Measurements from ENCODE around the gene SNRNP200.

GRCh38 chr2:96345868-96346462 is 40.6 kb upstream of the SNRNP200 start:
- TF ChIP-seq, protein P1, sequence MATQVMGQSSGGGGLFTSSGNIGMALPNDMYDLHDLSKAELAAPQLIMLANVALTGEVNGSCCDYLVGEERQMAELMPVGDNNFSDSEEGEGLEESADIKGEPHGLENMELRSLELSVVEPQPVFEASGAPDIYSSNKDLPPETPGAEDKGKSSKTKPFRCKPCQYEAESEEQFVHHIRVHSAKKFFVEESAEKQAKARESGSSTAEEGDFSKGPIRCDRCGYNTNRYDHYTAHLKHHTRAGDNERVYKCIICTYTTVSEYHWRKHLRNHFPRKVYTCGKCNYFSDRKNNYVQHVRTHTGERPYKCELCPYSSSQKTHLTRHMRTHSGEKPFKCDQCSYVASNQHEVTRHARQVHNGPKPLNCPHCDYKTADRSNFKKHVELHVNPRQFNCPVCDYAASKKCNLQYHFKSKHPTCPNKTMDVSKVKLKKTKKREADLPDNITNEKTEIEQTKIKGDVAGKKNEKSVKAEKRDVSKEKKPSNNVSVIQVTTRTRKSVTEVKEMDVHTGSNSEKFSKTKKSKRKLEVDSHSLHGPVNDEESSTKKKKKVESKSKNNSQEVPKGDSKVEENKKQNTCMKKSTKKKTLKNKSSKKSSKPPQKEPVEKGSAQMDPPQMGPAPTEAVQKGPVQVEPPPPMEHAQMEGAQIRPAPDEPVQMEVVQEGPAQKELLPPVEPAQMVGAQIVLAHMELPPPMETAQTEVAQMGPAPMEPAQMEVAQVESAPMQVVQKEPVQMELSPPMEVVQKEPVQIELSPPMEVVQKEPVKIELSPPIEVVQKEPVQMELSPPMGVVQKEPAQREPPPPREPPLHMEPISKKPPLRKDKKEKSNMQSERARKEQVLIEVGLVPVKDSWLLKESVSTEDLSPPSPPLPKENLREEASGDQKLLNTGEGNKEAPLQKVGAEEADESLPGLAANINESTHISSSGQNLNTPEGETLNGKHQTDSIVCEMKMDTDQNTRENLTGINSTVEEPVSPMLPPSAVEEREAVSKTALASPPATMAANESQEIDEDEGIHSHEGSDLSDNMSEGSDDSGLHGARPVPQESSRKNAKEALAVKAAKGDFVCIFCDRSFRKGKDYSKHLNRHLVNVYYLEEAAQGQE (IDR thresholded peaks at IDR 0.05): no peak
- TF ChIP-seq HNF4G (IDR thresholded peaks at IDR 0.05) (no peak), RAD21 (IDR thresholded peaks at IDR 0.05) (no peak), CTCF (IDR thresholded peaks at IDR 0.05; ENCODE audit: low read depth, low read length, missing input control) (no peak), FOXA2 (IDR thresholded peaks at IDR 0.05) (no peak), GABPA (IDR thresholded peaks at IDR 0.05 in 1 of 2, conservative IDR thresholded peaks at IDR 0.05 in 1 of 2) (no peak), JUND (IDR thresholded peaks at IDR 0.05) (no peak), TAF1 (conservative IDR thresholded peaks at IDR 0.05) (no peak), YY1 (IDR thresholded peaks at IDR 0.05) (no peak)
- TF ChIP-seq, protein P2, sequence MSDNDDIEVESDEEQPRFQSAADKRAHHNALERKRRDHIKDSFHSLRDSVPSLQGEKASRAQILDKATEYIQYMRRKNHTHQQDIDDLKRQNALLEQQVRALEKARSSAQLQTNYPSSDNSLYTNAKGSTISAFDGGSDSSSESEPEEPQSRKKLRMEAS (IDR thresholded peaks at IDR 0.05): no peak
- TF ChIP-seq, protein P3, sequence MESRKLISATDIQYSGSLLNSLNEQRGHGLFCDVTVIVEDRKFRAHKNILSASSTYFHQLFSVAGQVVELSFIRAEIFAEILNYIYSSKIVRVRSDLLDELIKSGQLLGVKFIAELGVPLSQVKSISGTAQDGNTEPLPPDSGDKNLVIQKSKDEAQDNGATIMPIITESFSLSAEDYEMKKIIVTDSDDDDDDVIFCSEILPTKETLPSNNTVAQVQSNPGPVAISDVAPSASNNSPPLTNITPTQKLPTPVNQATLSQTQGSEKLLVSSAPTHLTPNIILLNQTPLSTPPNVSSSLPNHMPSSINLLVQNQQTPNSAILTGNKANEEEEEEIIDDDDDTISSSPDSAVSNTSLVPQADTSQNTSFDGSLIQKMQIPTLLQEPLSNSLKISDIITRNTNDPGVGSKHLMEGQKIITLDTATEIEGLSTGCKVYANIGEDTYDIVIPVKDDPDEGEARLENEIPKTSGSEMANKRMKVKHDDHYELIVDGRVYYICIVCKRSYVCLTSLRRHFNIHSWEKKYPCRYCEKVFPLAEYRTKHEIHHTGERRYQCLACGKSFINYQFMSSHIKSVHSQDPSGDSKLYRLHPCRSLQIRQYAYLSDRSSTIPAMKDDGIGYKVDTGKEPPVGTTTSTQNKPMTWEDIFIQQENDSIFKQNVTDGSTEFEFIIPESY (IDR thresholded peaks at IDR 0.05): no peak
